Caki2 (cell line): ENCODE measurements around the gene TXNDC8. TPM values are rescaled to one million over a fixed set of nuclear protein-coding genes. Genes with fewer than 3 reads are reported as not detected.

ENCODE experiments used
- DNase-seq: peaks from one replicate; pipeline ENCODE4 v3.0.0-alpha.2; 2015; ENCODE audit warnings: low read depth
- in situ Hi-C: cut with HindIII; loops from 2 replicates; pipeline ENCODE4 v1.10.0; 2016; ENCODE audit warnings: low sequenced_read_pairs, low pct_unique_long_range_greater_than_20kb, mixed read lengths
- total RNA-seq: library from RNA; depleted of rRNA; stranded (reverse); fragments of >200 nt; shearing (Covaris generic); gene quantifications from 2 replicates; pipeline ENCODE4 v1.2.3, GENCODE V29; 2014; ENCODE audit warnings: low replicate concordance; rRNA removed

TXNDC8 gene
- total RNA-seq, 1 experiment from 2014 or later = not detected

- in situ Hi-C loops = no loop called here
- peak; percentile 59 for DNase-seq
Measured at GRCh38 chr9:110255463-110256379, 81.9 kb downstream of the TXNDC8 start.

- in situ Hi-C loops = no loop called here
- DNase-seq = no peak
Measured at GRCh38 chr9:110255034-110255462, 82.6 kb downstream of the TXNDC8 start.

GRCh38 chr9:110254500-110254899, 83.2 kb downstream of the TXNDC8 start:
- in situ Hi-C loops = no loop called here
- DNase-seq = peak; percentile 35

Other genes with a start within 250 kb of the TXNDC8 start
- not detected in 2 replicates for gene C9orf152, start 129.7 kb downstream of the TXNDC8 start, total RNA-seq
- gene TXN, start 81.4 kb downstream of the TXNDC8 start, total RNA-seq = 998 and 1,028 TPM in 2 replicates
- gene SVEP1, start 241.9 kb upstream of the TXNDC8 start, total RNA-seq = 1.8 and 3.2 TPM in 2 replicates